Calu3 (cell line): ENCODE results near the gene MAP3K21. TPM values are rescaled to one million over a fixed set of nuclear protein-coding genes. Genes with fewer than 3 reads are reported as not detected.

Experiments
- BruUV-seq: library from RNA; stranded (reverse); fragments of 400-500 nt; replicated peaks from 2 replicates; lab custom pipeline; 2021; lab: Mats Ljungman, UMichigan
- CTCF ChIA-PET: fragments of 300-600 bp; sonication (Branson Sonifier 250); formaldehyde crosslinking; loops from one replicate; lab custom pipeline; 2022; ENCODE audit warnings: antibody characterized with exemption; lab: Charles Lee
- DNase-seq: peaks from one replicate; pipeline ENCODE4 v3.0.0; 2022
- H3K27ac Mint-ChIP-seq: one replicate; pipeline ENCODE4 v1.8.0; 2022; ENCODE audit warnings: mixed read lengths; ENCODE audit not compliant: unreplicated experiment
- H3K27me3 Mint-ChIP-seq: one replicate; pipeline ENCODE4 v1.8.0; 2022; ENCODE audit warnings: mixed read lengths; ENCODE audit not compliant: unreplicated experiment
- H3K36me3 Mint-ChIP-seq: one replicate; pipeline ENCODE4 v1.8.0; 2022; ENCODE audit warnings: mild to moderate bottlenecking, moderate library complexity, mixed read lengths; ENCODE audit not compliant: insufficient read depth, unreplicated experiment
- H3K4me1 Mint-ChIP-seq: one replicate; pipeline ENCODE4 v1.8.0; 2022; ENCODE audit warnings: mild to moderate bottlenecking, low read depth, mixed read lengths; ENCODE audit not compliant: unreplicated experiment
- H3K4me3 Mint-ChIP-seq: one replicate; pipeline ENCODE4 v1.8.0; 2022; ENCODE audit warnings: mild to moderate bottlenecking, low read depth, moderate library complexity, mixed read lengths; ENCODE audit not compliant: unreplicated experiment
- H3K9me3 Mint-ChIP-seq: one replicate; pipeline ENCODE4 v1.8.0; 2022; ENCODE audit warnings: low read depth, mixed read lengths; ENCODE audit not compliant: unreplicated experiment
- intact Hi-C: fragments of 100-400 bp; cut with micrococcal nuclease; formaldehyde crosslinking; loops from one replicate; pipeline ENCODE4 v1.10.0; 2022; ENCODE audit not compliant: unreplicated experiment
- total RNA-seq: library from RNA; stranded (reverse); gene quantifications from 2 replicates; pipeline ENCODE4 v1.2.3, GENCODE V29; 2022
- TF ChIP-seq, protein P1 (sequence below): fragments of 200-600 bp; IDR thresholded peaks from one replicate; pipeline ENCODE4 v1.8.0; 2022; ENCODE audit warnings: antibody characterized with exemption; ENCODE audit not compliant: unreplicated experiment

MAP3K21 gene
- total RNA-seq, 1 experiment from 2014 or later, result 33.6 TPM

DNA sequence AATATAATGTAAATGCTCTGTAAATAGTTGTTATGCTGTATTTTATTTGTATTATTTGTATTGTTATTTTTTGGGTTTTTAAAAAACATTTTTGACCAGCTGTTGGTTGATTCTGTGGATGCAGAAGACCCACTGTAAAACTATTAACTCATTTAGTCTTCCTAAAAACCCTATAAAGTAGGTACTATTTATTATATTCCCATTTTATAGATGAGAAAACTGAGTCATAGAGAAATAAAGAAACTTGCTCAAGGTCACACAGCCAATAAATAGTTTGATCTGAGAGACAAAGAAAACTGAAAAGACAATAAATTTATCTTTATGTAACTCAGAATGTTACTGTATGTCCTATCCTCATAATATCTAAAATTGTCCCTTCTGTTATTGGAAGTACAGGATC lies 1.2 kb upstream of the MAP3K21 start:
- TF ChIP-seq, protein P1, sequence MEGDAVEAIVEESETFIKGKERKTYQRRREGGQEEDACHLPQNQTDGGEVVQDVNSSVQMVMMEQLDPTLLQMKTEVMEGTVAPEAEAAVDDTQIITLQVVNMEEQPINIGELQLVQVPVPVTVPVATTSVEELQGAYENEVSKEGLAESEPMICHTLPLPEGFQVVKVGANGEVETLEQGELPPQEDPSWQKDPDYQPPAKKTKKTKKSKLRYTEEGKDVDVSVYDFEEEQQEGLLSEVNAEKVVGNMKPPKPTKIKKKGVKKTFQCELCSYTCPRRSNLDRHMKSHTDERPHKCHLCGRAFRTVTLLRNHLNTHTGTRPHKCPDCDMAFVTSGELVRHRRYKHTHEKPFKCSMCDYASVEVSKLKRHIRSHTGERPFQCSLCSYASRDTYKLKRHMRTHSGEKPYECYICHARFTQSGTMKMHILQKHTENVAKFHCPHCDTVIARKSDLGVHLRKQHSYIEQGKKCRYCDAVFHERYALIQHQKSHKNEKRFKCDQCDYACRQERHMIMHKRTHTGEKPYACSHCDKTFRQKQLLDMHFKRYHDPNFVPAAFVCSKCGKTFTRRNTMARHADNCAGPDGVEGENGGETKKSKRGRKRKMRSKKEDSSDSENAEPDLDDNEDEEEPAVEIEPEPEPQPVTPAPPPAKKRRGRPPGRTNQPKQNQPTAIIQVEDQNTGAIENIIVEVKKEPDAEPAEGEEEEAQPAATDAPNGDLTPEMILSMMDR, result no peak
- Mint-ChIP-seq H3K27me3 (no peaks in the 10 kb centered on the region), H3K36me3 (peaks cover 35% of the 10 kb centered on the region), H3K4me3 (peak overlapping the region; percentile 87), H3K27ac (peak overlapping the region; percentile 74), H3K9me3 (no peaks in the 10 kb centered on the region), H3K4me1 (peaks cover 16% of the 10 kb centered on the region)
- intact Hi-C loops, result loop anchor here (2.0 kb wide), 1 partner anchor 32 kb away; the partner anchor contains the start of gene PCNX2
- DNase-seq, result no peak
- CTCF ChIA-PET, result no interaction called here
- no TSS peak for BruUV-seq

DNA sequence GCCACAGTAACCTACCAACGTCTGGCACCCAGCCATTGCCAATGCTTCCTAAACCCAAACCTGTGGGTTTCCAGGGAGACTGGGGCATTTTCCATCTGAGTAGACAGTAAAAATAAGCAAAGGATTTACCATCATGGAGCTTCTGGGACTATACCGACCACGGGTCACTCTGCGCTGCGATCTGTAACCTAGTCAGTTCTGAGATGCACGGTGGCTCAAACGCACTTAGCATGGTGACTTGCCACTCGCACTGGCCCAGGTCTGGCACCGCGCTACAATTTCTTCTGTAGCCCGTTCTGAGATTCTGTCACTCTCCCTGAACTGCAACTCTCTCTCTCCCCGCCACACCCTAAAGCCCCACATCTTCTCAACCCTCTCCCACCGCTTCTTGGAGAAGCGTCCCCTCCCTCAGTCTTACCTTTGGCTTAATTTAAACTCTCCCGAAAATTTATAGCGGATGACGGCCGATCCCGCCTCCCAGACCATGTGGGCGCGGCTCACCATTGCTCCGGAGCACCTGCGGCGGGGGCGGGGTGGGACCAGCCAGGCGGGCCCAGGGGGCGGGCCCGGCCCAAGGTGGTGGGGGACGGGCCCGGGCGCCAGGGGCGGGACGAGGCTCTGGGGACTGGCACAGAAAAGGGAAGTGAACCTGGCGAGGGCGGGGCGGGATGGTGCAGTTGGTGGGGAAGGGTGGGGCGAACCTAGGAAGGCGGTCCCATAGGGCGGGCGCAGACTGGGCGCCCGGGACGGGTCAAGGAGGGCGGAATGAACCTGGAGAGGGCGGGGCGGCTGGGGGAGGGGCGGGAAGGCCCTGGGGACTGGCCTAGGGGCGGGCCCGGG lies 493 bp upstream of the MAP3K21 start:
- BruUV-seq, result no TSS peak
- peak; percentile 100 for DNase-seq
- Mint-ChIP-seq H3K4me3 (peak overlapping the region; percentile 87), H3K27ac (peak overlapping the region; percentile 74), H3K4me1 (peaks cover 20% of the 10 kb centered on the region), H3K27me3 (no peaks in the 10 kb centered on the region), H3K9me3 (no peaks in the 10 kb centered on the region), H3K36me3 (peaks cover 35% of the 10 kb centered on the region)
- TF ChIP-seq, protein P1, result no peak
- intact Hi-C loops, result loop anchor here (2.0 kb wide), 1 partner anchor 32 kb away; the partner anchor contains the start of gene PCNX2
- CTCF ChIA-PET, result interaction anchor here (0.6 to 1.2 kb wide), 2 partner anchors 40 to 1375 kb away, joined by 5 to 7 read pairs; no protein-coding TSS in a partner anchor

DNA sequence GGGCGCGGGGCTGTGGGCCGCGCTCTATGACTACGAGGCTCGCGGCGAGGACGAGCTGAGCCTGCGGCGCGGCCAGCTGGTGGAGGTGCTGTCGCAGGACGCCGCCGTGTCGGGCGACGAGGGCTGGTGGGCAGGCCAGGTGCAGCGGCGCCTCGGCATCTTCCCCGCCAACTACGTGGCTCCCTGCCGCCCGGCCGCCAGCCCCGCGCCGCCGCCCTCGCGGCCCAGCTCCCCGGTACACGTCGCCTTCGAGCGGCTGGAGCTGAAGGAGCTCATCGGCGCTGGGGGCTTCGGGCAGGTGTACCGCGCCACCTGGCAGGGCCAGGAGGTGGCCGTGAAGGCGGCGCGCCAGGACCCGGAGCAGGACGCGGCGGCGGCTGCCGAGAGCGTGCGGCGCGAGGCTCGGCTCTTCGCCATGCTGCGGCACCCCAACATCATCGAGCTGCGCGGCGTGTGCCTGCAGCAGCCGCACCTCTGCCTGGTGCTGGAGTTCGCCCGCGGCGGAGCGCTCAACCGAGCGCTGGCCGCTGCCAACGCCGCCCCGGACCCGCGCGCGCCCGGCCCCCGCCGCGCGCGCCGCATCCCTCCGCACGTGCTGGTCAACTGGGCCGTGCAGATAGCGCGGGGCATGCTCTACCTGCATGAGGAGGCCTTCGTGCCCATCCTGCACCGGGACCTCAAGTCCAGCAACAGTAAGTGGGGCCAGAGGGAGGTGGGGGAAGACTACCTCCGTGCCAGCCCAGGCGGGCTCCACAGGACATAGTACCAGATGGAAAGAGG lies 808 bp downstream of the MAP3K21 start:
- Mint-ChIP-seq H3K4me3 (peak overlapping the region; percentile 87), H3K36me3 (peaks cover 35% of the 10 kb centered on the region), H3K4me1 (peaks cover 28% of the 10 kb centered on the region), H3K27me3 (no peaks in the 10 kb centered on the region), H3K27ac (peak overlapping the region; percentile 80), H3K9me3 (no peaks in the 10 kb centered on the region)
- CTCF ChIA-PET, result interaction anchor here (1.2 to 1.4 kb wide), 2 partner anchors 15 to 39 kb away, joined by 3 to 5 read pairs; no protein-coding TSS in a partner anchor
- DNase-seq, result peak; percentile 53
- intact Hi-C loops, result loop anchor here (2.0 kb wide), 1 partner anchor 14 kb away; no protein-coding TSS in a partner anchor
- no TSS peak for BruUV-seq
- TF ChIP-seq, protein P1, result no peak
